Hindlimb muscle (tissue), 1 donor: ENCODE data around the gene PCLAF. TPM values are rescaled to one million over a fixed set of nuclear protein-coding genes. Genes with fewer than 3 reads are reported as not detected.
"Not testable (repeated sequence)": the region's sequence is repeated elsewhere in the genome, so short reads cannot be mapped to it uniquely, and the experiment has no call there.

Source experiments
- DNase-seq: peaks from one replicate; pipeline ENCODE4 v3.0.0-alpha.2; 2013
- polyA plus RNA-seq: library from polyadenylated mRNA; unstranded; fragments of 120-200 nt; gene quantifications from one replicate; pipeline ENCODE4 v1.2.1, GENCODE V29; 2013; ENCODE audit not compliant: insufficient read length

The PCLAF gene
- polyA plus RNA-seq, 1 donor = 25.9 TPM

DNA sequence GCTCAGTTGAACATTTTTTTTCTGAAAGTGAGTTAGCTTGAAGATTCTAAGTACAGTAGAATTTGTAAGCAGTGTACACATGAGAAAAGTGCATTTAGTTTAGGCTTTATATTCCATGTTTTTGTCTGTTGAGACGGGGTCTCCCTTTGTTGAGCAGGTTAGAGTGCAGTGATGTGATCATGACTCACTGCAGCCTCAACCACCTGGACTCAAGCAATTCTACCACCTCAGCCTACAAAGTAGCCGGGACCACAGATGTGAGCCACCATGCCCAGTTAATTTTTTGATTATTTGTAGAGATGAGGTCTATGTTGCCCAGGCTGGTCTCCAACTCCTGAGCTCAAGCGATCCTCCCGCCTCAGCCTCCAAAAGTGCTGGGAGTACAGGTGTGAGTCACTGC lies 20.0 kb downstream of the PCLAF start:
- DNase-seq = no peak

DNA sequence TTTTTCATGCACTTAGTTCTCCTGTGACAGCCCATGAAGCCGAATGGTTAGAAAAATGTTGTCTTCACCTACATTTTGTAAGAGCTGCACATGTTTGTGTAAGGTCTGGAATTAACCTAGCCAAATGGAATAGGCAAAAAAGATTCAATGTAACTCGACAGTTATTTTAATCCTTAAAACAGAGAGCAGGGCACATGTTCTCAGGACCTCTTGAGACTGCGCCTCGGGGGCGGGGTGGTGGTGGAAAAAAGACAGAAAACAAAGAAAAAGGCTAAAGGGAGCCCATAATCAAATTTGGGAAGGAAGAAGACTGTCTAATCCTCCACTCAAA lies 24.6 kb downstream of the PCLAF start:
- peak; percentile 2 for DNase-seq

DNA sequence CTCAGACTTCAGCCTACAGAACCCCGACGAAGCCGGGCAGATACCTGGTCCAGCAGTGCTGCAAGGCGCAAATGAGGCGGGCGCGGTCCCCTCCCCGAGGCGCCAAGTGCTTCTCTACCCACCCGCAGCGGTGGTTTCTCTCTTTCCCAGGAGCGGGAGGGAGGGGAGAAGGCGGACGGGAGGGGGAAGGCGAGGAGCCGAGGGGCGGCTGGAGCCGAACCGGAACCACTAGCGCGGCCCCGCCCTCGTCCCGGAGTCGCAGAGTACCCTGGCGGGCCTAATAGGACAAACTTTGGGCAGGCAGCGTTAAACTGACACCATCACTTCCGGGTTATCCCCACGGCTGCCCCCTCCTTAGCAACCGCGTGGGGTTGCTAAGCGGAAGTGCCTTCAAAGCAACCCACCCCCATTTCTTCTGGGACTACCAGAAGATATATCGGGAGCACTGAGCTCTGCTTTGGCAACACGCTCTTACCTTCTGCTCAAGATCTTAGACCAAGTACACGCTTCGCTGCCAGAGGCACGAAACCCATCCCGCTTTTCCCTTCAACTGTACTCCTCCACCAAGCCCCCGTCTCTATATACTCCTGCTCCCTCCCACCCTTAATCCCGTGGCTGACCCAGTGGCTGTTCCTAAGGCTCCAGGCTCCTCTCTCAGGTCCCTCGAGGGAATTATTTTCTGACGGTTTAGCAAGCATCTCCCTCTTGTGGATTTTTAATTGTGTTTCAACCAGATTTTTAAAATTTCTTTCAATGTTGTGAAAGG lies 25.1 kb downstream of the PCLAF start, which contains the start of gene CSNK1G1:
Gene CSNK1G1 (minus strand): TSS at position 230 of the 766 bp plus-strand sequence. CDS start 55,674 bp downstream, outside the sequence.
- DNase-seq = peak; percentile 98

DNA sequence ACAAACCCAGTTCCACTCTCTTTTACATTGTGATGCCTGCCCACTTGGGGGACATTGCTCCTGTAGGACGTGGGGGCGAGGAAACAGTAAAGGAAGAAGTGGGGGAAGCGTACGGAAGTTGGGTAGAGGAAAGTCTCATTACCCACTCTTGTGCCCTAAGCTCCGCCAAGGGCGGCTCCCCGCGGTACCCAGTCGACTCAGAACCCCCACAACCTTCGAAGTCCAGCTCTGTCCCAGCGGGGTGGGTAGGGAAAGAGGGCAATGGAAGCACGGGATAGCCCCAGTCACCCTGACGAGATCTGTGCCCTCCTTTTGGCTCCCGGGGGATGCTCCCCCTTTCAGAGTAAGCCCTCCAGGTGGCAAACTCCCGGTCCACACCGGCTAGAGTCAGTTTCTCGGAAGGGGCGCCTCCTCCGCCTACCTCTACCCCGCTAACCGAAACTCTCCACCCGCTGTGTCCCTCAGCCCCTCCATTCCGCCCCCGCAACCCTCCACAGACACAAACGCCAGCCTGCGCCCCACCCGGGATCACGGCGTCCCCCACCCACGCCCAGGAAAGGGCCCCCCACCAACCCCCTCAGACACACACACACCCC lies 25.8 kb downstream of the PCLAF start:
- peak; percentile 24 for DNase-seq

DNA sequence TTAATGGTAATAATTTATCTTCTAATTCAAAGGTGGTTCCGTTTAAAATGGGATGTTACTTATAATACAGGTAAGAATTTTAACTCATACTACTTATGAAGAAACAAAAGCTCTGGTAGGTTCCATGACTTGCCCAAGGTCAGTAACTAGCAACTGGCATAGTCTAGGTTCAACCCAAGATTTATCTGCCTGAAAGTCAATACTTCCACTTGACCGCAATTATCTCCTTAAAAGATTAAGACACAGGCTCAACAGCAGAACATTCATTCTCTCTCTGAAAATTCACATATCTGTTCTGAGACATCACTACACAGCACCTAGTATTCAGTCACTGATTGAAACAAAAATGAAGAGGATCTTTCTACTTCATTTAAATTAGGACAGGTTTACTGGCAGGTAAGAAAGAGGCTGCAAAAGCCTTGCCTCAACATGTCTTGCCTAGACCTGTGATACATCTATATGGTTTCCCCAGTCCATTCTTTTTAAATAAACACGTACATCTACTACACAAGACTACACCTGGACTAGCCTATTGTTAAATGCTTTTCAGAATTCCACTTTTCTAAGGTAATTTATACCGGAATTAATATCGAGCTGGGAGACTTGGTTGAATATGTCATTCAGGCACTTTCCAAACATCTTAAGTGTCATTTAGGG lies 26.4 kb downstream of the PCLAF start:
- no peak for DNase-seq

DNA sequence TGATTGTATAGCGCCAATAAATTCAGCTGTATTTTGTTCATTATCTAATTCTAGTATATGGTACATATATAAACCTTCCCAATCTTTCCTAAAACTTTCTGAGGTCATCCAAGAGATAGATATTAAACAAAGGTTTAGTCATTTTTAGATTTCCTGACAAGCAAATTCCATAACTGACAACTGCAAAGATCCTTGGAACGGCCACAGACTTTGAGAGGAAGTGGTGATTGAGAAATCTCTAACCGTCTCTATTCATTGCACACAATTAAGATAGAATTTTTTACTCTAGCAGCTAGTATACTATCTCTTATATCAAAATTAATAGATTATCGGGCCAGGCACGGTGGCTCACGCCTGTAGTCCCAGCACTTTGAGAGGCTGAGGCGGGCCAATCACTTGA lies 30.0 kb downstream of the PCLAF start:
- no peak for DNase-seq

DNA sequence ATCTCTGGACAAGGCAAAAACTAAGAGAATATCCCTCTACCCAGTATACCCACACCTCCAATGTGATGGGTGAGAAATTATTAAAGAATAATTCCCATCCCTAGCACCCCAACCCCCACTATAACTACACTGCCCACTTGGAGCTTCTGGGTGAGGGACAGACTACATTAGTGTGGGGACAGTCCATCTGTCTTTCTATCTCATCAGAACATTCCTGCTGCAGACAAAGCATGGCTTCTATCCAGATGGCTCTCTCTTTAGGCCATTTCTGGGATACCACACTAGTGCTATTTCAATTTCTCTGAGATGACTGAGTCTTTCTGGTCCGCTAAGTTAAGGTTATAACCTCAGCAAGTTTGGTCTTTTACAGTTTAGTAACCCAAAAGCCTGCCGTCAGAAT lies 31.9 kb downstream of the PCLAF start:
- DNase-seq = no peak

DNA sequence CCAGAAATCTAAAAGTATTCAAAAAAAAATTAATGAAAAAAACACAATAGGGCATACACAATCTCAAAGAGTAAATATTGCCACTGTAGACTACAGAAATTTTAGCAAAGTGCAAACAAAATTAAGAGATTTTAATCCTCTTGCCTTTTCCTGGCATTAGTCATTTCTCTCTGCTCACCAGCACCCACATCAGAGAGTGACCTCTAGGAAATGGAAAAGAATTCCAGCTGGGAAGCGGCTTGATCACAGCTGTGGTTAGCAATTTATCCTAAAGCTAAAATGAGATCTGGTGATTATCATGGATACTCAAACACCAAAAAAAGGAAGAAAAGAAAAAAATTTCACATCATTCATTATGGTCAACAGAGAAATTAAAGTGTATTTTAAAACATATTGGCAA lies 32.8 kb downstream of the PCLAF start:
- no peak for DNase-seq

DNA sequence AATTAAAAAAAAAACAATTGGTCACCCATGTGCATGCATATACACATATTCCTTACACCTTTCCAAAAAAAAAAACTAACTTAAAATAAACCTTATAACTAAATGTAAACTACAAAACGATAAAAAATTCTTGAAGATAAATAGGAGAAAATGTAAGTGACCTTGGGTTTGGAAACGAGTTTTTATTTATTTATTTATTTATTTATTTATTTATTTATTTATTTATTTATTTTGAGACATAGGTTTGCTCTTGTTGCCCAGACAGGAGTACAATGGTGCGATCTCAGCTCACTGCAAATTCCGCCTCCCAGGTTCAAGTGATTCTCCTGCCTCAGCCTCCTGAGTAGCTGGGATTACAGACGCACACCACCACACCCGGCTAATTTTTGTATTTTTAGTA lies 35.0 kb downstream of the PCLAF start:
- not testable (repeated sequence) for DNase-seq

DNA sequence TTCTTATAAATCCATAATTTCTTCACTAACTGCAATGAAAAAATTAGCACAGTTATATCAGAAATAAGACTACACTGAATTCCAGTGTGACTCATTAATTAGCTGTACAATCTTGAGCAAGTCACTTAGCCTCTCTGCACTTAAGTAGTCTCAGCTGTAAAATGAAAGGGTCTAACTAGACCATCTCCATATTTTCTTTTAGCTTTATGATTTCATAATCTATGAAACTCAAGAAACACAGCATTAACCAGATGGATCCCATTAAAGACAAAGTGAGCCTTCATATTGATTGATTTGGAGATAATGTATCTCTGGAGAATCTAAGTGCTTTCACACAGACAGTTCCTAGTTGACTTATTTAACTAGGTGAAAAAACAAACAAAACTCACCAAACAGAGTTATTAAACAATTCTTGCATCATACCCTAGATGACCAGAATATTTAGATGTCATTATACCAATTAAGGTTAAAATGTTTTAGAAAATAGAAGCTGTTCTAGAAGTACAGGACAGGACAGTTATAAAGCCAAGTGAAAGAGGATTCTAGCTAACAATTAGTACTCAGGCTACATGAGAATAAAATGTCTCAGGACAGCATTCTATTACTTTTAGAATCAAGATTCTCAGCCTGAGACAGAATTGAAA lies 36.5 kb downstream of the PCLAF start:
- DNase-seq = no peak

DNA sequence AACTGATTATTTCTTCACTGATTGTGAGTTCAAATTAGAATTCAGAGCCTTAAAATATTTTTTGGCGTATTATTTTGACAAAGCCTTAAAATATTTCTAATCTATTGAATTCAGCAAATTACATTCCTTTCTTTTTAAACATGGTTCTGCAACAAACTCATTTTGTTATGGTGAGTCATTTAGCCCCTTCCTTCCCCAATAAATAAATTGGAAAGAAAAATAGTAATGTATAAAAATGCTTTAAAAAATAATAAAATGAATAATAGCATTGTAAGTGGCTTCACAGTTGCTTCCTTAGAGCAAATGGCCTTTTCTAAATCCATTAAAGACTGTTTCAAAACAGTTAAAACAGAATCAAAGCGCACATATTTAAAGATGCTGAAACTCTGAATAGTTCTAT lies 37.4 kb downstream of the PCLAF start:
- no peak for DNase-seq

DNA sequence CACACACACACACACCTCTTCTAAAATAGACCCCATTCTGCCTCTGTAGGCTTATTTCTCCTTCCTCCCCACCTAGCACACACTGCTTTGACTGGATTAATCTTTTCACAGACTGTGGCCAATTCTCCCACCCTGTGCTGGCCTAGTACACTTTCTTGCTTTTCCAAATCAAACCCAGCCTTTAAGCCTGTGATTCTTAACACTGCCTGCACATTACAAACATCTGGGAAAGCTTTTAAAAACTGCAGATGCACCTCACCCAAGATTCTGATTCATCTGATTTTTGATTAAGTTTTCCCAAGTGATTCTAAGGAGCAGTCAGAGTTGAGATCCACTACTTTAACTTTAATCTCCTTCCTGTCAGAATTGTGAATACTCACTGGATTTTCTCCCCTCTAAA lies 38.0 kb downstream of the PCLAF start:
- peak; percentile 1 for DNase-seq

DNA sequence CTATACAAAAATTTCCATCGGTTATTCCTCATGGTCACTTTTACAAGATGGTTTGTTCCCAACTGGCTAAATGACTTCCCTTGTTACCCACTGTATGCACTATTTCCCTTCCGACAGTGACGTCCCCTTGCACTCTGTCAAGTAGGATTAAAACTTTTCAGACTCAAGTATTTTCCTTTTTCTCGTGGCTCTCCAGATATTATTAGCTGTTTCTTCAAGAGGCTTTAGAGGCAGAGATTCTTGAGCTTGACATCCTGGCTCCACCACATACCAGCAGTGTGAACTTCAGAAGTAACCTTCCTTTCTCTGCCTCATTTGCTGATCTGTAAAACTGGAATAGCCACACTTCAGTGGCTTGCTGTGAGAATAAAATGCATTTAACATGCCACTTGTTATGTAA lies 39.3 kb downstream of the PCLAF start:
- DNase-seq = no peak

DNA sequence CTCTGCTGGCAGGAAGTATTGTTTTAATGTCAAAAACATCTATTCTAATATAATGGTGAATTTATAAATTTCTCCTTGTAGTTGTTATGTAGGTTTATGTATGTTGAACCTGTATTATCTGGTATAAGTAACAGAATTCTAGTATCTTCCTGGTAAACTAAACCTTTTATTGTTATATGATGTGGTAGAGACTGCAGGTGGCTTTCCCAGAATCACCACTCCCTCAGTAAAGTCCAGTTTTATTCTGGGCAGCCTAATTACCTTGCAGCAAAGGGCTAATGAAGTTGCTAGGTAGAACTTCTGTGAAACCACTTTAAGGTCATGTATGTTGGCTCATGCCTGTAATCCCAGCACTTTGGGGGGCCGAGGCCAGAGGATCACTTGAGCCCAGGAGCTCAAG lies 40.9 kb downstream of the PCLAF start:
- DNase-seq = no peak

DNA sequence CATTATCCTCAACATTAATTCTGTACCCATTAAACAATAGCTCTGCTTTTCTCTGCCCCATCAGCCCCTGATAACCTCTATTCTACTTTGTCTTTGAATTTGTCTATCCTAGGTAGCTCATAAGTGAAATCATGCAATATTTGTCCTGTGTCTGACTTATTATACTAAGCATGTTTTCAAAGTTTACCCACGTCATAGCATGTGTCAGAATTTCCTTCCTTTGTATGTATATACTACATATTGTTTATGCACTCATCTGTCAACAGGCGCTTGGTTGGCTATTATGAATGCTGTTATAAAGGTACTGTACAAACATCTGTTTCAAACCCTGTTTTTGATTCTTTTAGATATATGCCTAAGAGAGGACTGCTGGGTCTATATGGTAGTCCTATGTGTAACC lies 43.5 kb downstream of the PCLAF start:
- no peak for DNase-seq

DNA sequence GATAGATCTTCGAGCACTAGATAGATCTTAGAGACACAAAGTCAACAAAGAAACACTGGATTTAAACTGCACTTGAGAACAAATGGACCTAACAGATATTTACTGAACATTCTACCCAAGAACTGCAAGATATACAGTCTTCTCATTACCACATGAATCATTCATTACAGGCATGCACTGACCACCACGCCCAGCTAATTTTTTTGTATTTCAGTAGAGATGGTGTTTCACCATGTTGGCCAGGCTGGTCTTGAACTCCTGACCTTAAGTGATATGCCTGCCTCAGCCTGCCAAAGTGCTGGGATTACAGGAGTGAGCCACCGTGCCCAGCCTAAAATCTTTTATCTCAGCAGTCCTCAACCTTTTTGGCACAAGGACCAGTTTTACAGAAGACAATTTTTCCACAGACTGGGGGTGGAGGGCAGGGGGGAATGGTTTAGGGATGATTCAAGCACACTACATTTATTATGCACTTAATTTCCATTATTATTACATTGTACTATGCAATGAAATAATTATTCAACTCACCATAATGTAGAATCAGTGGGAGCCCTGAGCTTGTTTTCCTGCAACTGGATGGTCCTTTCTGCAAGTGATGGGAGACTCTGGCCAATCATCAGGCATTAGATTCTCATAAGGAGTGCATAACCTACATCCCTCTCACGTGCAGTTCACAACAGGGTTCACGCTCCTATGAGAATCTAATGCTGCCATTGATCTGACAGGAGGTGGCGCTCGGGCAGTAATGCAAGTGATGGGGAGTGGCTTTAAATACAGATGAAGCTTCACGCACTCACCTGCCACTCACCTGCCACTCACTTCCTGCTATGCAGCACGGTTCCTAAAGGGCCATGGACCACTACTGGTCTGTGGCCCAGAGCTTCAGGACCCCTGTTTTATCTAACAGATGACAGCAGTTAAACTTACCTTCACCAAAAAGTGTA lies 47.0 kb downstream of the PCLAF start:
- no peak for DNase-seq

DNA sequence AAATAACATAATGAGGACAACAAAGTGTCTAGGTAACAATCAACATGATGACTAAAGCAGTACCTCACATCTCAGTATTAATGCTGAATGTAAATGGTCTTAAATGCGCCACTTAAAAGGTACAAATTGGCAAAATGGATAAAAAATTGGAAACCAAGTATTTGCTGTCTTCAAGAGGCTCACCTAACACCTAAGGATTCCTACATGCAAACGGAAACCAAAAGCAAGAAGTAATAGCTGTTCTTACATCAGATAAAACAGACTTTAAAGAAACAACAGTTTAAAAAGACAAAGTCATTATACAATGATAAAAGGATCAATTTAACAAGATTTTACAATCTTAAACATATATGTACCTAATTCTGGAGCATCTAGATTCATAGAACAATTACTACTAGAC lies 47.7 kb downstream of the PCLAF start:
- no peak for DNase-seq

DNA sequence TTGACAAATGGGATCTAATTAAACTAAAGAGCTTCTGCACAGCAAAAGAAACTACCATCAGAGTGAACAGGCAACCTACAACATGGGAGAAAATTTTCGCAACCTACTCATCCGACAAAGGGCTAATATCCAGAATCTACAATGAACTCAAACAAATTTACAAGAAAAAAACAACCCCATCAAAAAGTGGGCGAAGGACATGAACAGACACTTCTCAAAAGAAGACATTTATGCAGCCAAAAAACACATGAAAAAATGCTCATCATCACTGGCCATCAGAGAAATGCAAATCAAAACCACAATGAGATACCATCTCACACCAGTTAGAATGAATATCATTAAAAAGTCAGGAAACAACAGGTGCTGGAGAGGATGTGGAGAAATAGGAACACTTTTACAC lies 49.6 kb downstream of the PCLAF start:
- DNase-seq = not testable (repeated sequence)

DNA sequence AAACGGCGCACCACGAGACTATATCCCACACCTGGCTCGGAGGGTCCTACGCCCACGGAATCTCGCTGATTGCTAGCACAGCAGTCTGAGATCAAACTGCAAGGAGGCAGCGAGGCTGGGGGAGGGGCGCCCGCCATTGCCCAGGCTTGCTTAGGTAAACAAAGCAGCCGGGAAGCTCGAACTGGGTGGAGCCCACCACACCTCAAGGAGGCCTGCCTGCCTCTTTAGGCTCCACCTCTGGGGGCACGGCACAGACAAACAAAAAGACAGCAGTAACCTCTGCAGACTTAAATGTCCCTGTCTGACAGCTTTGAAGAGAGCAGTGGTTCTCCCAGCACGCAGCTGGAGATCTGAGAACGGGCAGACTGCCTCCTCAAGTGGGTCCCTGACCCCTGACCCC lies 54.3 kb downstream of the PCLAF start:
- not testable (repeated sequence) for DNase-seq

DNA sequence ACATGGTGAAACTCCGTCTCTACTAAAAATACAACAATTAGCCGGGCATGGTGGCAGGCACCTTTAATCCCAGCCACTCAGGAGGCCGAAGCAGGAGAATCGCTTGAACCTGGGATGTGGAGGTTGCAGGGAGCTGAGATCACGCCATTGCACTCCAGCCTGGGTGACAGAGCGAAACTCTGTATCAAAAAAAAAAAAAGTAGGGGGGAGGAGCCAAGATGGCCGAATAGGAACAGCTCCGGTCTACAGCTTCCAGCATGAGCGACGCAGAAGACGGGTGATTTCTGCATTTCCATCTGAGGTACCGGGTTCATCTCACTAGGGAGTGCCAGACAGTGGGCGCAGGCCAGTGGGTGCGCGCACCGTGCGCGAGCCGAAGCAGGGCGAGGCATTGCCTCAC lies 54.8 kb downstream of the PCLAF start:
- DNase-seq = not testable (repeated sequence)

DNA sequence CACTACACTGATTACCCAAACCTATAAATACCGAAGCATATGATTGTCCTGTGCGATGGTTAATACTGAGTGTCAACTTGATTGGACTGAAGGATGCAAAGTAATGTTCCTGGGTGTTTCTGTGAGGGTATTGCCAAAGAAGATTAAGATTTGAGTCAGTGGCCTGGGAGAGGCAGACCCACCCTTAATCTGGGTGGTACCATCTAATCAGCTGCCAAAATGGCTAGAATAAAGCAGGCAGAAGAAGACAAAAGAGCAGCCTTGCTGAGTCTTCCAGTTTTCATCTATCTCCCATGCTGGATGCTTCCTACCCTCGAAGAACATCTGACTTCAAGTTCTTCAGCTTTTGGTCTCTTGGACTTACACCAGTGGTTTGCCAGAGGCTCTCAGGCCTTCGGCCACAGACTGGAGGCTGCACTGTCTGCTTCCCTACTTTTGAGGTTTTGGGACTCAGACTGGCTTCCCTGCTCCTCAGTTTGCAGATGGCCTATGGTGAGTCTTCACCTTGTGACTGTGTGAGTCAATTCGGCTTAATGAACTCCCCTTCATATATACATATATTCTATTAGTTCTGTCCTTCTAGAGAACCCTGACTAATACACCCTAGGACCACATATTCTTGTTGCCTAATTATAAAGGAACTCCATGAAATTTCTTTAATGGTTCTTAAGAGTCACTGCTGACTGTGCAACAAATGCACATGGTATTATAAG lies 56.9 kb downstream of the PCLAF start:
- no peak for DNase-seq

DNA sequence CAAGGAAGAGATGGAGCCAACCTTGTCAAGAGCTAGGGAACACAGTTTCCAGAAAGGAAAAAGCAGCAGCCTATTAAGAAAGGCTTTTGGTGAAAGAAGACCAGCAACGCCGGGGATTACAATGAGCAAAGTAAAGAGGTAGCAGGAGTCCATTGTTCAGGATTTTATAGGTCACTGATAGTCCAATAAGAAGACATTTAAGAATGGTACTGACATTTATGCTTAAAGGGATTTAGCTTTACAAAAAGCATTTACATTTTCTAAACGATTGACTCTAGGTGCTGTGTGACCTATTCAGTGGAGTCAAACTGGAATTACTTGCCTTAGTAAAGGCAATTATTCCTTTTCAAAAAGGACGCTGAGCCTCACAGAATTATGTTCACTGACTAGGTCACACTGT lies 66.0 kb downstream of the PCLAF start:
- DNase-seq = no peak
